HG03139 (cell line): ENCODE data around the gene ZFHX3.

ENCODE experiments used
- ATAC-seq: cut with Tn5 transposase; IDR thresholded peaks from one replicate; pipeline ENCODE4 v1.9.1; 2021; ENCODE audit not compliant: unreplicated experiment

The ZFHX3 gene

GRCh38 chr16:72857834-72858664 is 189.9 kb downstream of the ZFHX3 start:
- ATAC-seq: no peak

GRCh38 chr16:72856797-72857196 is 191.1 kb downstream of the ZFHX3 start:
- no peak for ATAC-seq

- ATAC-seq: no peak
Observed at GRCh38 chr16:72854267-72854959, 193.5 kb downstream of the ZFHX3 start.

- no peak for ATAC-seq
Observed at GRCh38 chr16:72853575-72854266, 194.2 kb downstream of the ZFHX3 start.

- ATAC-seq: no peak
Observed at GRCh38 chr16:72852421-72852820, 195.5 kb downstream of the ZFHX3 start.

GRCh38 chr16:72850853-72851252 is 197.1 kb downstream of the ZFHX3 start:
- no peak for ATAC-seq

GRCh38 chr16:72850021-72850420 is 197.9 kb downstream of the ZFHX3 start:
- ATAC-seq: no peak

- no peak for ATAC-seq
Observed at GRCh38 chr16:72848759-72849664, 198.9 kb downstream of the ZFHX3 start.

- ATAC-seq: no peak
Observed at GRCh38 chr16:72848028-72848400, 199.9 kb downstream of the ZFHX3 start.

- peak; percentile 50 for ATAC-seq
Observed at GRCh38 chr16:72847187-72848027, 200.5 kb downstream of the ZFHX3 start.

- no peak for ATAC-seq
Observed at GRCh38 chr16:72846594-72846993, 201.3 kb downstream of the ZFHX3 start.

- ATAC-seq: no peak
Observed at GRCh38 chr16:72845322-72846020, 202.5 kb downstream of the ZFHX3 start.

- no peak for ATAC-seq
Observed at GRCh38 chr16:72844225-72844920, 203.6 kb downstream of the ZFHX3 start.

GRCh38 chr16:72841506-72841905 is 206.4 kb downstream of the ZFHX3 start:
- no peak for ATAC-seq

- no peak for ATAC-seq
Observed at GRCh38 chr16:72840631-72841381, 207.1 kb downstream of the ZFHX3 start.

GRCh38 chr16:72838951-72839350 is 209.0 kb downstream of the ZFHX3 start:
- no peak for ATAC-seq

GRCh38 chr16:72838586-72838910 is 209.4 kb downstream of the ZFHX3 start:
- ATAC-seq: no peak
